SK-N-MC (cell line): Measurements from ENCODE around the gene CEACAM5.
A peak's percentile ranks its signal among the peaks of the same experiment; 100 is the strongest.
"Not testable (repeated sequence)": the region's sequence is repeated elsewhere in the genome, so short reads cannot be mapped to it uniquely, and the experiment has no call there.

Source experiments
- DNase-seq: peaks from one replicate; pipeline ENCODE4 v3.0.0-alpha.2; 2011; ENCODE audit warnings: low read depth, low spot score
- H3K27ac ChIP-seq: fragments of 200-600 bp; sonication (generic); 2 replicates; pipeline ENCODE4 v1.5.1; 2016; ENCODE audit warnings: mixed run types
- H3K36me3 ChIP-seq: fragments of 200-600 bp; sonication (generic); 2 replicates; pipeline ENCODE4 v1.6.1; 2017; ENCODE audit warnings: antibody characterized with exemption, low read length, mixed read lengths; ENCODE audit not compliant: insufficient read depth
- H3K4me3 ChIP-seq: fragments of 200-600 bp; sonication (generic); 2 replicates; pipeline ENCODE4 v1.5.1; 2016
- H3K9ac ChIP-seq: fragments of 200-600 bp; sonication (generic); 2 replicates; pipeline ENCODE4 v1.8.0; 2017; ENCODE audit warnings: mixed run types, mixed read lengths; ENCODE audit not compliant: insufficient read length
- H3K9me3 ChIP-seq: fragments of 200-600 bp; sonication (generic); 2 replicates; pipeline ENCODE4 v1.6.1; 2017; ENCODE audit warnings: low read depth, mild to moderate bottlenecking, antibody characterized with exemption, low read length, moderate library complexity, mixed read lengths
- EZH2 ChIP-seq: fragments of 200-600 bp; sonication (generic); IDR thresholded peaks from one replicate; pipeline ENCODE4 v1.6.1; 2017; ENCODE audit warnings: antibody characterized with exemption
- FOXP2 ChIP-seq: optimal IDR thresholded peaks from 2 replicates; pipeline ENCODE3; 2011; ENCODE audit warnings: mild to moderate bottlenecking, moderate library complexity; ENCODE audit not compliant: insufficient read depth; ENCODE audit errors: extremely low read length, control extremely low read depth
- POLR2AphosphoS5 ChIP-seq: IDR thresholded peaks from 2 replicates; pipeline ENCODE4 v1.6.1; 2012; ENCODE audit warnings: mild to moderate bottlenecking, low read depth, low read length, borderline replicate concordance

The CEACAM5 gene

DNA sequence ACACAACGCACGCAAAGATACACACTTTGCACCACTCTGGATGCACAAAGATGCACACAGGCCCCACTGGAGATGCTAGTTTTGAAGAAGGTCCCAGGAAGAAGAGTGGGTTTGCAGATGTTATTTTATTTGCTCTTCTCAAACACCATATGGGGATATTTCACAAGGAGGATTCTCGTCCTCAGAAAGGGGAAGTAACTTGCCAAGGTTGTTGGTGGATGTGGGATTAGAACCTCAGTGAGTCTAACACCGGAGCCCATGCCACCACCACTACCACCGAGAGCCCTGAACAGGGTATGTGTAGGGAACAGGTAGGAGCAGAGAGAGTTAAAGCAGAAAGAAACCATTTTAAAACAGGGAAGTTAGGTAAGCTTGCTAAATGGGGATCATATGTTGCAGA is 37.3 kb downstream of the CEACAM5 start:
- no peak for DNase-seq
- no peaks in the 10 kb centered on the region for H3K9me3 ChIP-seq
- no peak for TF ChIP-seq POLR2AphosphoS5
- no peak for TF ChIP-seq EZH2
- no peak for TF ChIP-seq FOXP2

DNA sequence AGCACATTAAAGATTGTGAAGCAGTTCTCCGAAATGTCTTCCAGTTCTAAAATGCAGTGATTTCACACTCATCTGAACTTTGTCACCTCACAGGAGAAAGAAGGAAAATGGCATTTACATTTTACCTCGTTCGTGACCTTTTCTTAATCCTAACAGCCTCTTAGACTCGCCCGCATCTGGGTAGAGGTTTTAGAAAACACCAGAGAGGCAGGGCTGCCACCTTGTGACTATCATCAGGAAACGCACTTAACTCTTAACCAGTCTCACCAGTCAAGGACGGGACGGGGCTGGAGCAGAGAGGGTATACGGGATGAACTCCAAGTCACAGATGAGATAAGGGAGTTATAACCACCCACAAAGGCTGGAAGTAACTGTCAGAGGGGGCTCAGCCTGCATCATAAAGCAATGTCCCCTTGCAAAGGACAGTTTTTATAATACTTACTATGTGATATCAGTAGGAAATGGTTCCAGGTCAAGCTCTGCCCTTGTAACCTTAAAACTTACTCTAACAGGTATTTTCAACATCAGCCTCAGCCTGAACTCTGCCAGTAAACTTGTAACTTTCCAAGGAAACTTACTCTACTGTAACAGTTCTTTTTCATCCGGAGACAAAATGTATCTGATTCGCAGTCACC is 38.3 kb downstream of the CEACAM5 start:
- Histone ChIP-seq H3K27ac (peak overlapping the region; percentile 100), H3K4me3 (peak overlapping the region; percentile 53), H3K36me3 (no peaks in the 10 kb centered on the region), H3K9me3 (no peaks in the 10 kb centered on the region), H3K9ac (peak overlapping the region; percentile 83)
- peak; percentile 59 for TF ChIP-seq FOXP2
- TF ChIP-seq EZH2: no peak
- no peak for TF ChIP-seq POLR2AphosphoS5
- peak; percentile 82 for DNase-seq

More for the DNA sequence above, 37.3 kb downstream of the CEACAM5 start:
- Histone ChIP-seq H3K36me3 (no peaks in the 10 kb centered on the region), H3K9ac (peak overlapping the region; percentile 83), H3K27ac (peak overlapping the region; percentile 100), H3K4me3 (peak overlapping the region; percentile 53)

DNA sequence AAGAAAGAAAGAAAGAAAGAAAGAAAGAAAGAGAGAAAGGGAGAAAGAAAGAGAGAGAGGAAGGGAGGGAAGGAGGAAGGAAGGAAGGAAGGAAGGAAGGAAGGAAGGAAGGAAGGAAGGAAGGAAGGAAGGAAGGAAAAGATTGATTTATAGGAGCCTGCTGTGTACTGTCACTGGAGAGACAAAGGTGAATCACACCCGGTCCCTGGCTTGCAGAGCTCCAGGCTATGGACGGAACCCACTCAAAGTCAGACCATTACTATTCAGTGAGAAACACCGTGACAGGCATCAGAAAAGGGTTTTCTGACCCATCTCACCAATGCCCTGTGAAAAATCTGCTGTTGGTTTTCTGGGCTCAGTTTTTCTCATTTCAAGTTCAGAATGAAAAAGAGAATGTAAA is 39.6 kb downstream of the CEACAM5 start:
- Histone ChIP-seq H3K9ac (peak overlapping the region; percentile 79), H3K4me3 (peak overlapping the region; percentile 28; the same call in 1 of the 2 replicates), H3K27ac (peak overlapping the region; percentile 99), H3K9me3 (no peaks in the 10 kb centered on the region), H3K36me3 (no peaks in the 10 kb centered on the region)
- TF ChIP-seq POLR2AphosphoS5 (peak; percentile 56; the same call in 1 of the 2 replicates), FOXP2 (no peak)
- DNase-seq: peak; percentile 78

DNA sequence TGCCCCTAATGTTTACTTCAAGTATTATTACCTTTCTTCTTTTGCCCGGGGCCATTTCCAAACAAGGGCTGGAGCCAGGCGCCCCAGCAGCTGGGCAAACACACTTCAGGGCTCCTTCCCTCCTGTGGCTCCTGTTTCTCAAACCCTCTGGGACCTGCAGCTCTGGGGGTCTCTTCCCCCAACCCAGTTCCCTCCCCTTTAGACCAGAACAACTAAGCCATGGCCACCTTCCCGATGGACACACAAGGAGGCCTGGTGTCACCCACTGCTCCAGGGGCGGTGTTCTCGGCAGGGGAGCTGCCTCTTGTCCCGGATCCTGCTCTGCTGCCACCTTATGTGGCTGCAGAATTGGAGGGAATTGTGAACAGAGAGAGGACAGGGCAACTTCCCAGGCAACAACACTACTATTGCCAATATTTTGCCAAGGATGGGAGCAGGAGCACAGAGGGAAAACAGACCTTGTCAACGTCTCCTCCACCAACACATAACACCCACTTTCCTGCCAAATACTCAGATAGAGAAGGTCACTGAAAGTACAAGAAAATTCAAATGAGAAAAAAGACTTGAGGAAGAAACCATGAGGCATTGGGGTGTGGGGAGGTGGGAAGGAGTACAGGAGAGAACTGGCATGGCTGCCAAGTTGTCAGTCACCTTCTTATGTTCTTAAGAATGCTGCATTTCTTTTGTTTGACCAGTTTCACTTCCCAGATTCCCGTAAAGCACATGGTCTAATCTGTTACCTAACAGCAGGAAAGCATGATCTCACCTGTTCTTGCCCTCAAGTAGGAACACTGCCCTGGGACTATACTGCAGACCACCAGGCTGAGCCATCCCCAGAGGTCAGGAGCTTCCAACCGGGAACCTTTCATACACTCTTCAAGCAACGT is 42.1 kb downstream of the CEACAM5 start:
- H3K4me3 ChIP-seq, H3K9me3 ChIP-seq, DNase-seq, H3K36me3 ChIP-seq: not testable (repeated sequence)
- peak overlapping the region; percentile 22 for H3K9ac ChIP-seq
- peak overlapping the region; percentile 82 for H3K27ac ChIP-seq

DNA sequence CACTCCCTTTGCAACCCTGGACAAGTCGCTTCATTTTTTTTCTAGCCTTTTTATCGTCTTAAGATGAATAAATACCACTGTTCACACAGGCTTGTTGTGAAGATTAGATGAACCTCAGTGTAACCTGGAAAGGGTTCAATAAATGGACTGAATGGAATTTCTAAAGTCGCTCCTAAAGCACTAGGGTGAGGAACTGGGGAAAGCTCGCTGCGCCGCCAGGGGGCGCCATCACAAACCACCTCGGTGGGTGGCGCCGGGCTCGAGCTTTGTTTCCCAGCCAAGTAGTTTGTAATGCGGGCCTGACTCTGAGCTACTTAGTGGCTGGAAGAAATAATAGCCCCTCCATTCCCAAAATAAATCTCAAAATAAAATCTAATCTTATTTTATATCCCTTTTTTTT is 44.7 kb downstream of the CEACAM5 start:
- Histone ChIP-seq H3K4me3 (no peak overlapping the region), H3K9ac (no peak overlapping the region), H3K36me3 (no peaks in the 10 kb centered on the region), H3K9me3 (no peaks in the 10 kb centered on the region), H3K27ac (peak overlapping the region; percentile 82)
- no peak for DNase-seq
- TF ChIP-seq EZH2: no peak
- no peak for TF ChIP-seq FOXP2
- TF ChIP-seq POLR2AphosphoS5: no peak

DNA sequence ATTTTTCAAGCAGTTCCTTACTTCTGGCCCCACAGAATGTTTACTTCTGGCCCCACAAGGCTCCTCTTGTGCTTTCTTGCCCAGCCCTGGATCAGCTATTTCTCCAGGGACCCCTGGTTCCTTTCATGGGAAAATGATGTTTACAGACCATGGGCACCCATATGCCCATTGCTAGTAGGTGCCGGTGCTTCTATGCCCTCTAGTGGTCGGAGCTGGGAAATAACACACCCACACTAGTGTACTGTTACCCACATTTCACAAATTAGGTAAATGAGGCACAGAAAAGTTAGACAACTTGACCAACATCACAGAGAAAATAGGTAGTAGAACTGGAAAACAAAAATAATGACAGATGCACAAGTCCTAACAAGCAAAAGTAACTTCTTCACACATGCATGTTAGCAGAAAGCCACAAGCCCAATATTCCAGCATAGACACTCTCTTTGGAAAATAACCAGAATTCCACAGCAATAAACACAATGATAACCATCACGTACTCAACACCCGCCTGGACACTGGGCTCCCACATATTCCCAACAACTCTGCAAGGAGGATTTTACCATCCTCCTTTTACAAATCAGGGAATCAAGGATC is 45.6 kb downstream of the CEACAM5 start:
- TF ChIP-seq EZH2 (no peak), FOXP2 (no peak), POLR2AphosphoS5 (no peak)
- H3K27ac ChIP-seq: peak overlapping the region; percentile 39; the same call in 1 of the 2 replicates
- no peaks in the 10 kb centered on the region for H3K36me3 ChIP-seq
- DNase-seq: no peak
- H3K4me3 ChIP-seq: no peak overlapping the region
- no peak overlapping the region for H3K9ac ChIP-seq
- no peaks in the 10 kb centered on the region for H3K9me3 ChIP-seq

DNA sequence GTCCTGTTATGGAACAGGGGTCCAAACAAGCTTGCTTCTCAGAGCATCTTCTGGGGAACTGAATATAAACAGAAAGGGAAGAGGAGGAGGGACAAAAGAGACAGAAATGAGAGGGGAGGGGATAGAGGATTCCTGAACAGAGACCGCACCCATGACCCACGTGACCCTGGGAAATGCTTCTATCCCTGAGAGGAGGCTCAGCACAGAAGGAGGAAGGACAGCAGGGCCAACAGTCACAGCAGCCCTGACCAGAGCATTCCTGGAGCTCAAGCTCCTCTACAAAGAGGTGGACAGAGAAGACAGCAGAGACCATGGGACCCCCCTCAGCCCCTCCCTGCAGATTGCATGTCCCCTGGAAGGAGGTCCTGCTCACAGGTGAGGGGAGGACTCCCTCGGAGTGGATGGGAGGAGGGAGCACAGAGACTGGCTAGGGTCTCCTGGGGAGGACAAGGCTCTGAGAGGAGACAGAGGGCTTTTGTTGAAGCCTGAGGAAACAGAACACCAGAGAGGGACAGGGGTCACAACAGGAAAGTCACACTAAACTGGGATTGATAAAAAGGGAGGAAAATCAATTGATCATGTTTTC is 47.0 kb downstream of the CEACAM5 start, which contains the start of gene CEACAM6:
Gene CEACAM6, plus strand, starts transcription at position 203 of the 586 bp plus-strand sequence. Its CDS starts 109 bp downstream, at position 312.
- H3K36me3 ChIP-seq: no peaks in the 10 kb centered on the region
- H3K9ac ChIP-seq: no peak within 1 kb of the TSS
- H3K9me3 ChIP-seq: no peaks in the 10 kb centered on the region
- TF ChIP-seq FOXP2 (no peak), POLR2AphosphoS5 (no peak), EZH2 (no peak)
- no peak within 1 kb of the TSS for H3K4me3 ChIP-seq
- DNase-seq: no peak
- H3K27ac ChIP-seq: no peak within 1 kb of the TSS

DNA sequence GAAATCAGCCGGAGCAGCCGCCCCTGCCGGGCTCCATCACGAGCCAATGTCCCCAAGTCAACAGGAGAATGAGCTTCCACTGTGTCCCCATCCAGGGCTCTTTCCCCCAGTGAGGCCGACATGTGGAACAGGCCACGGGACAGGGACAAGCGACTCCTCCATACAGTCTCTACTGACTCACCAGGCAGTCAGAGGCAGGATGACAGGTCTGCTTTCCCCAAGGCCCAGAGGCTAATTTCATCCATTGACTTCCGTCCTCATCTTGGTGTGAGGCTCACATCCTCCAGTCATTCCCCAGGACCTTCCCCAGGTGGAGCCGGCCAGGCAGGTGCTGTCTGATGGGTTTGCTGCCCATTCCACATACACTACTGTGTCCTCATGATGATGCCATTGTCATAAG is 50.4 kb downstream of the CEACAM5 start:
- Histone ChIP-seq H3K9ac (no peak overlapping the region), H3K36me3 (no peaks in the 10 kb centered on the region), H3K4me3 (no peak overlapping the region), H3K27ac (no peak overlapping the region), H3K9me3 (no peaks in the 10 kb centered on the region)
- DNase-seq: no peak
- TF ChIP-seq FOXP2: no peak
- TF ChIP-seq POLR2AphosphoS5: no peak
- TF ChIP-seq EZH2: no peak
